Stimulated activated CD8-positive, alpha-beta memory T cell treated with anti-CD3 and anti-CD28 coated beads, Interleukin-4, amount 100 ng/mL, for 1 hour (primary cell): ENCODE results near the gene LIX1L.
"Not testable (repeated sequence)": the region's sequence is repeated elsewhere in the genome, so short reads cannot be mapped to it uniquely, and the experiment has no call there.

Source experiments
- DNase-seq, 2 donors: peaks; one replicate each; pipeline ENCODE4 v3.0.0-alpha.2; 2020; ENCODE audit warnings: low read depth in 2 of 2, low spot score in 1 of 2

LIX1L gene

DNA sequence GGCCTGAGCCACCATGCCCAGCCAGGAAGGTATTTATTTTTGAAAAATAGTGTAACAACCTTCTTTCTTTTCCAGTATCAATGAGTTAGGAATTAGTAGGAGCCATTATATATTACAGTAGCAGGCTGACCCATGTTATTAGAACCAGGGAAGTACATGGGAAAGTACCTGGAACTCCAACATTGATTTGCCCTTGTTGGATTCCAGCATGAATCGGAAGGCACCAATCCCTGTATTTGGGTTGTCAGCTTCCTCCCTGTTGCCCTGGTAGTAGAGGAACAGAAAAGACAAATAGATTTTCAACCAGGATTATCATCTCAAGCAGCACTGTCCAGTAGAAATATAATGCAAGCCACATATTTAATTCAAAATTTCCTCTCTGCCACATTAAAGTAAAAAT is 20.4 kb downstream of the LIX1L start:
- DNase-seq = no peak

DNA sequence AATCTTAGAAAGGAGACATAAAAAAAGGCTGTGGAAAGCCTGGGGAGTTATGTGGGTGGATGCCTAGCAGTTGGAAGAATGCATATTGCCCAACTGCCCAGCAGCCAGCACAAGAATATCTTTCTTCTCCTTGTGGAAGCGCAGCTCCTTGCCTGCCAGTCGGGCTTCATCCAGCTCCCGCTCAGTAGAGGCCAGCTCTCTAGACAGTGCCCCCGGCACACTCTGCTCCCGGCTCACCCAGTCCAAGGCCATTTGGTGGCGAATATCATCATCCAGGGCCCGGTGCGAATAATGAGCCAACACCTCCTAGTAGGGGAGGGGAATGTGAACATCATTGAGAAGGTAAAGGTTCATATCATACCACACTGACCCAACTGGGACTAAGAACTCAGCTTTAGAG is 21.6 kb downstream of the LIX1L start:
- no peak for DNase-seq

DNA sequence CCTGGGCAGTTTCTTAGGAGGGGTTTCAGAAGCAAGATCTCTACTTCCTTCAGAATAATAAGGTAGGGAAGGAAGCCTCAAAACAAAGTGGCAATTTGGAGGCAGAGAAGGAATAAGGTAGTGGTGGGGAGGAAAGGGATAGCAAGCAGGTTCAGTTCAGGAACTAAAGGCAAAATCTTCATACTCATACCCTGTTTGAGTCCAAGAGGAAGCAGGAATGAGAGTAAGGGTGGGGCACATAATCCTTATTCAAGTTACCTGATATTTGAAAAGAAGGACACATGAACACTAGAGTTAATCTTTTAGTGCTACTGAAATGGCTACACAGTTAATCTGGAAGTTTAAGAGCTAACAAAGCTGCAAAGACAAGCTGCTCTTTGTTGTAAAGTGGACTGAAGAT is 22.1 kb downstream of the LIX1L start:
- no peak for DNase-seq

DNA sequence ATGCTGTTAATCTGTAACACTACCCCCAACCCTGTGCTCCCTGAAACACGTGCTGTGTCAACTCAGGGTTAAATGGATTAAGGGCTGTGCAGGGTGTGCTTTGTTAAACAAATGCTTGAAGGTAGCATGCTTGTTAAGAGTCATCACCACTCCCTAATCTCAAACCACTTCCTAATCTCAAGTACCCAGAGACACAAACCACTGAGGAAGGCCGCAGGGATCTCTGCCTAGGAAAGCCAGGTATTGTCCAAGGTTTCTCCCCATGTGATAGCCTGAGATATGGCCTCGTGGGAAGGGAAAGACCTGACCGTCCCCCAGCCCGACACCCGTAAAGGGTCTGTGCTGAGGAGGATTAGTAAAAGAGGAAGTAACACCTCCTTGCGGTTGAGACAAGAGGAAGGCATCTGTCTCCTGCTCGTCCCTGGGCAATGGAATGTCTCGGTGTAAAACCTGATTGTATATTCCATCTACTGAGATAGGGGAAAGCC is 25.3 kb downstream of the LIX1L start:
- DNase-seq = not testable (repeated sequence)

DNA sequence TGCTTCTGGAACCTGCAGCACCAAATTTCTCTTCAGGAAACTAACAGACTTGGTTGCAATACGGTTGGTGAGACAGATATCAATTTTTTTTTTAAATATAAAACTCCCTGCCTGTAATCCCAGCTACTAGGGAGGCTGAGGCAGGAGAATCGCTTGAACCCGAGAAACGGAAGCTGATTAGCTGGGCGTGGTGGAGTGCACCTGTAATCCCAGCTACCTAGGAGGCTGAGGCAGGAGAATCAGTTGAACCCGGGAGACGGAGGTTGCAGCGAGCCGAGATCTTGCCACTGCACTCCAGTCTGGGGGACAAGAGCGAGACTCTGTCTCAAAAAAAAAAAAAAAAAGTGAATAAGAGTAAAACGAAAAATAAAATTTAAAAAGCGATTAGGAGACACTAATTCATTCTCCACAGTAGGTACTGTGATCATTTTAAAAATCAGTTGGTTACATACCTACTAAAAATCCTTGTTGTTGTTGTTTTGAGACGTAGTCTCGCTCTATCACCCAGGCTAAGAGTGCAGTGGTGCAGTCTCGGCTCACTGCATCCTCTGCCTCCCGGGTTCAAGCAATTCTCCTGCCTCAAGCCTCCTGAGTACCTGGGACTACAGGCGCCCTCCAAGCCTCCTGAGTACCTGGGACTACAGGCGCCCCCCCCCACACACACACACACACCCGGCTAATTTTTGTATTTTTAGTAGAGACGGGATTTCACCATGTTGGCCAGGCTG is 29.7 kb downstream of the LIX1L start:
- no peak for DNase-seq

DNA sequence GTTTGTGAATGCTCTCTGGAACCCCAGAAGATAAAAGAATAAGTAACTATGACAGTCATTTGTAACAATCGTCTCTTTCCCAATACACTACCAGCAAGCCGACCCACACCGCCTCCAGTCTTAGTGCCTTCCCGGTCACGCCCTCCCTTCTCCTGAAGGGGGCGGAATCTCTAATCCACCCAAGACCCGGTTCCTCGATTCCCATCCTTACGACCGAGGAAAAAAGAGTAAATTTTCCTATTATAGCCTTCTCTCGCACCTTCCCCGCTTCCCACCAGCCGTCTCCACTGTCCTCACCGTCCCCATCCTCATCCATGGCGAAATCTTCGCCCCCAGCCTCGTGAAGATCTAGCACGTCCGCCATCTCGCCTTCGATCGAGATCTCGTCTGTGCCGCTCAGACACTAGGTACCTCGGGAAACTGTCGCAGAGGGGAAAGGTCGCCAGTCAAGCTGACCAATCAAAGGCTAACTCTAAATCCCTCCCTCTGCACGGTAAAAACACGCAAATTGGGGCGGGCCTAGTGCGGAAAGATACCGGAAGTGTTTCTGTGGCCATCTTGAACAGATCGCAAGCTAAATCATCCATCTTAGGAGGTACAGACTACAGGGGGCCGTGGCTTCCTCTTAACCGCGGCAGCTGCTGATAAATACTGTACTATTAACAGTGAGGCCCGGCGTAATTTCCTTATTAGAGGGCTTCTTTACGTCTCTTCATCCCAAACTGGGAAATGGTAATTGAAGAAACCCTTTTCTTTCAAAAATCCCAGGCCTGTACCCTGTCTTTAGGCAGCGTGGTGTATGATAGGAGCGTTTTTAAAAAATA is 30.5 kb downstream of the LIX1L start, which contains the start of gene RBM8A:
TSS of gene RBM8A (minus strand) at position 422 of the 824 bp plus-strand sequence. CDS start at position 364, 58 bp downstream.
- DNase-seq = peak; percentile 77 to 88

DNA sequence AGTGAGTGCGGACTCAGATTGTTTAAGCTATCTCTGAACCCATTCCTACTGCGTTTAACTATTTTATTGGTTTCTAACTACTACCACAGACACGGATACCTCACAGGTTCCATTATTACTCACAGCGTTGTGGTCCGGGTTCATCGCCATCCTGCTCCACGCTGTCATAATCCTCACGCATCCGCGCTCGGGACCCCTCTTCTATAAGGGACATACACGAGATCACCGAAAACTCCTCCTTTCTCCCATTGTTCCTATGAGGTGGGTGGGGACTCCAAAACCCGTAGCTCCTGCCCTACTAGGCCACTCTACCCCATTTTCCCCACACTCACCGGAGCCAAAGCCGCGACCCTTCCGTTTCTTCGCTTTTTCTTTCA is 31.1 kb downstream of the LIX1L start:
- no peak for DNase-seq

DNA sequence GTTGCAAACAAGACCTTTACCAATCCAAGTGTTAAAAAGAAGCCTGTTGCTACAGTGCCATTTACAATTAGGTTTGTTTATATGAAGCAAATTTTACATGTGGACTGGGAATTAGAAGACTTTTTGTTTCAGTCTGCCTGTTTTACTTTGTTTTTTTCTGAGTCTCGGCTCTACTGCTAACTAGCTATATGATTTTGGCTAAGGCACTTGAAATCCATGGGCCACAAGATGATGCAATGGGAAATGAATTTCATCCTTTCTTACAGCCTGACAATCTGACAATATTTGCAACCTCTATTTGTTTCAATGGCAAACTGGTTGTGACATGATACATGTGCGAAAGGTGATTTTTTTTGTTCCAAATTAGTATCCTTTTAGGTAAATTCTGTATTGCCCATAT is 35.6 kb downstream of the LIX1L start:
- no peak for DNase-seq

DNA sequence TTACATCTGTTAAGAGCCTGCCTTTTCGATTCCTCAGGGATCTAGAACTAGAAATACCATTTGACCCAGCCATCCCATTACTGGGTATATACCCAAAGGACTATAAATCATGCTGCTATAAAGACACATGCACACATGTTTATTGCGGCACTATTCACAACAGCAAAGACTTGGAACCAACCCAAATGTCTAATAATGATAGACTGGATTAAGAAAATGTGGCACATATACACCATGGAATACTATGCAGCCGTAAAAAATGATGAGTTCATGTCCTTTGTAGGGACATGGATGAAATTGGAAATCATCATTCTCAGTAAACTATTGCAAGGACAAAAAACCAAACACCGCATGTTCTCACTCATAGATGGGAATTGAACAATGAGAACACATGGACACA is 37.5 kb downstream of the LIX1L start:
- not testable (repeated sequence) for DNase-seq

DNA sequence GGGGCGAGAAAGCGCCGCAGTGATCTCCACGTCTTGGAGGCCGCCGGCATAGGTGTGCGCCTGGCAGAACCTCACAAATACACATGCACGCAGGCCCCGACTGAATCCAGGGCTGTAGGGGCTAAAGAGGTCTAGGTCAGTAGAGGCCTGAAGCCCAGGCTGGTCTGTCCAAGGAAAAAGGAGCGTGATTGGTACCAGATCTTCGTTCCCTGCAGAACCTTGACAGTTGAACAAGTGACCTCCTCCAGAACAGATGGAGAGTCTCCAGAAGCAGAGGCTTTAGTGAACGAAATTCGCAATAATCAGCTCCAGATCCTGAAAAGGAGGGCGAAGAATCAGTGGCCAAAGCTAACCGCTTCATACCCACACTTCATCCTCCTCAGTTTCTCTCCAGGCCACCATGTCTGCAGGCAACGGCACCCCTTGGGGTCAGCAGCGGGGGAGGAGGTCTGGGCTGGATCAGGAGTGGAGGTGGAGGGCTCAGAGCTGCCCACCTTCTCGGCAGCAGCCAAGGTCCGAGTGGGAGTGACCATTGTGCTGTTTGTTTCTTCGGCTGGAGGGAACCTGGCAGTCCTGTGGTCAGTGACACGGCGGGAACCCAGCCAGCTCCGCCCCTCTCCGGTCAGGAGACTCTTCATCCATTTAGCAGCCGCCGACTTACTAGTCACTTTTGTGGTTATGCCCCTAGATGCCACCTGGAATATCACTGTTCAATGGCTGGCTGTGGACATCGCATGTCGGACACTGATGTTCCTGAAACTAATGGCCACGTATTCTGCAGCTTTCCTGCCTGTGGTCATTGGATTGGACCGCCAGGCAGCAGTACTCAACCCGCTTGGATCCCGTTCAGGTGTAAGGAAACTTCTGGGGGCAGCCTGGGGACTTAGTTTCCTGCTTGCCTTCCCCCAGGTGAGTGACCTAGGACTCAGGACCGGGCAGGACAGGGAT is 38.6 kb downstream of the LIX1L start:
- DNase-seq = no peak

DNA sequence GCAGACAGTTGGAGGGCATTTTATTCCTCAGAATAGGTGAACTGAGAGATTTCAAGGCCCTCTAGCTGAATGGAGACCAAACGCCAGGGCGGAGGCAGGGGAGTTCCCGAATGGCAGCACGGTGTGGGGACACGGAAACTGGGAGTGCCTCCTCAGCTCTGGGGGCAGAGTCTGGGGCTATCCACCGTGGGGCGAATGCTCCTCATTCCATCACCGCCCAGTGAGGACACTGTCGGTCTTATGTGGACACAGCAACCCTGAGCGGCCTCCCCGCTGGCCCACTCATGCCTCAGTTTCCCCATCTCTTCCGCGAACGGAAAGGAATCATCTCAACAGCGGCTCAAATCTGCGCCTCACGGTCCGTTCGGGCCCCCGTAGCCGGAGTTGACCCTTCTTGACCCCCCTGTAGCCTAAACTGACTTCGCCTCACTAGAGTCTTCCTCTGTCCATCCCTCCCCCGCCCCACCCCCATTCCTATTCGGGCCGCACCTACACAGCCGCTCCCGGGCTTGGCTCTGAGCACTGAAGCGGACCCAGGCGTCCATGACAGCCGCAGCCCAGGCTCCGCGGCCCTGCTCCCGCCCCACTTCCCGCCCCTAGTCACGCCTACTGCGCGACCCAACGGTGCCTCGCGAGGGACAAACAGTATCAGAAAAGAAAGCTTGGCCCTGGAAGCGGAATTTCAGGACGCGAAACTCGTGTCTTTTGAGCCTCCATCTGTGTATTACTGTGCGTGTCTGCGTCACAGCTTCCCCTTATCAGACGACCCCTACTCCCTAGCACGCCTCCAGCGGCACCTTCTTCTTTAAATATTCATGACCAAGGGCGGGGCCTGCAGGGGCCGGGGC is 39.4 kb downstream of the LIX1L start, which contains the start of gene PEX11B:
TSS of gene PEX11B (minus strand) at position 574 of the 848 bp plus-strand sequence. CDS start at position 545, 29 bp downstream.
- DNase-seq = peak; percentile 87

DNA sequence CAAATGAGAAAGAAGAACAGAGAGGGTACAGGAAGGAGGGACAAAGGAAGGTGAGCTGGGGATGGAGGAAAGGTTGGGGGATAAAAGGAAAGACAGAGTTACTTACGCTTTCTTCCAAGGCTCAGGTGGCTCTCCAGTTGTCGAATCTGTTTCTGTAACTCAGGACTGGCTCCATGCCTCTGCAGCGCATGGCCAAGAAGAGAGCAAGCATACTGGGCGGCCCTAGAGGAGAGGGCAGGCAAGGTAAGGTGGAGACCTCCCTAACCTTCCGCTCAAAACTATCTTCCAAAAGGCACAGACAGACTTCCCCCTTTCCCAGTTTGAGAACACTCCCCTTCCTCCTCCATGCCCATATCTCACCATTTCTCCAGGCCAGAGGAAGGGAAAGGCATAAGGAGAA is 40.2 kb downstream of the LIX1L start:
- DNase-seq = no peak

DNA sequence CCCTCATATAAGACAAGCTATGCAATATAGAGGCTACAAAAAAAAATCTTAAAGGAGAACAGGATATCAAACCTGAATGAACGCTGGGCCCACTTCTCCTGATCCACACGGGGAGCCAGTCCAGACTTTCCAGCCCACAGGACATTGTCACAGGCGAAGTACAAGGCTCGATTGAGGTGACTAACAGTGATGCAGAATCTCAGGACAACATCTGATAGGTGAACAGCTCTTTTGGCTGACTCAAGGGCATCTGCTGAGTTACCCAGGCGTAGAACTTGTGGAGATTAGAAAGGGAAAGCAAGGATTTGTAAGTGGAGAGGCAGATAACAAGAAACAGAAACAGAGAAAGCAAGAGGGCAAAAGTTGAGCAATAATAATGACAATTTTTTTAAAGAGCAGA is 41.1 kb downstream of the LIX1L start:
- DNase-seq = no peak

DNA sequence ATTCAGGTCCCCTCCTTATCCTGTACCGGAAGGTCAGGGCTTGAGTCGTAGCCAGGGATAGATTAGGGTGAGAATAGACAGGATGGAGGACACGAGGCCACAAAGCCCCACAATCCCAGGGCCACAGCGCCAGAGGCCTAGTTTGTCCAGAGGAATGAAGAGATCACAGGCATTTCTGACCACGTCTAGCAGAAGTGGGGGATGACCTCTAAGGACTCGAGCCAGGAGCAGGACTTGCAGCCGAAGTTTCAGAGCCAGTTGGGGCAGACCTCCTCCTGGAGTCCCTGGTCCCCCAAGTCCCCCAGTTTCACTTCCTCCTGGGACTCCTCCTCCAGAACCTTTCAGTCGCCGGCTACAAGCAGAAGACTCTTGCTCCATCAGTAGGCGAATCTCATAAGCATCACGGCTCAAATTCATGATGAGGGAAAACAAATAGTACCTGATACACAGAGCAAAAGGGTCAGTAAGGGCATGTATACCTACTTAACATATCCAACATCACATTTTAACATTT is 45.6 kb downstream of the LIX1L start:
- no peak for DNase-seq

DNA sequence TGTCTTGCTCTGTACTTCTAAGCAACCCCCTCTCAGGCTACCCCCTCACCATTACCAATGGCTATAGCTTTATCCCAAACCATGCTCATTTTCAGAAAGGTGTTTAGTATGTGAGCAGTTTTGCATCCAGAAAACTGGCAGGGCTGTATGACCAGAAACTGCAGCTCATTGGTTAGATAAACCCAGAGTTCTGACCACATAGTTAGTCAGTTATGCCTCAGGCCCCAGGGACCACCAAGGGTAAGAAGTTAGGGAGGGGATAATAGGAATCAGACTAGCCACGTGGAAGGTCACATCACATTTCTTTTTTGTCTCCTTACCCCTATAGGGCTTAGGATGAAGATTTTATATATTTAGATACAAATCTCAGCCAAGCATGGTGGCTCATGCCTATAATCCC is 49.2 kb downstream of the LIX1L start:
- no peak for DNase-seq

DNA sequence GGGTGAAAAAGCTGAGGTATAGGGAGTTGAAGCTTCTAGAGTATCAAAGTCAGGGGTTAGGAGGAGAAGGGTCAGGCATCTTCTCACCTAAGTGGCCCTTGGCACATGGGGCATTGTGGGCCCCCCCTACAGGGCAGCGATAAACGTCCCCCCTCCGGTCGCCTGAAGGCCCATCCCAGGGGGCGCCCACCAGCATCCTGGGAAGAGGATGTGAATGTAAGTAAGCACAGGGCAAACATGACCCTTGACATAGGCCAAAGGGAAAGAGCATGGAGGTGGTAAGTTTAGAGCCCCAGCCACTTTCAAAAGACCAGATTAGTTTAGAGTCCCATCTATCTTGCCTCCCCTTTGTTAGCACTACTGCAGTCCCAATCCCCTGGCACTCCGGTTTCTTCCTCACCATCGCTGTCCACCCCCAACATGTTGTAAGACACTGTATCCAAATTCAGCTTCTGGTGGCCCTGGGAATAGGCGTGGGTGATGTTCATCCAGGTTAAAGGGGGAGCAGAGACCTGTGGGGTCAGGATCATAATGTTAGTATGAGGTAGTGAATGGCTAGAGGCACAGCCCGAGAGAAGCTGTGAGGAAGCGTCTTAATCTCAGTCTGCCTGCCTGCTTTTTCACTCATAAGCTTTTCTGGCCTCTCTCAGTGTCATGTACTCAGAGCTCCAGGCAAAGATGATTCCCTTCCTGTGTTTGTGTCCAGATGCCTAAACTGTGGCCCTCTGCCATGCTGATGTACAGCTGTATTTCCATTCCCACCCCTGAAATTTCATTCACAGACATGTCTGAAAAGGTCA is 50.7 kb downstream of the LIX1L start:
- DNase-seq = no peak

DNA sequence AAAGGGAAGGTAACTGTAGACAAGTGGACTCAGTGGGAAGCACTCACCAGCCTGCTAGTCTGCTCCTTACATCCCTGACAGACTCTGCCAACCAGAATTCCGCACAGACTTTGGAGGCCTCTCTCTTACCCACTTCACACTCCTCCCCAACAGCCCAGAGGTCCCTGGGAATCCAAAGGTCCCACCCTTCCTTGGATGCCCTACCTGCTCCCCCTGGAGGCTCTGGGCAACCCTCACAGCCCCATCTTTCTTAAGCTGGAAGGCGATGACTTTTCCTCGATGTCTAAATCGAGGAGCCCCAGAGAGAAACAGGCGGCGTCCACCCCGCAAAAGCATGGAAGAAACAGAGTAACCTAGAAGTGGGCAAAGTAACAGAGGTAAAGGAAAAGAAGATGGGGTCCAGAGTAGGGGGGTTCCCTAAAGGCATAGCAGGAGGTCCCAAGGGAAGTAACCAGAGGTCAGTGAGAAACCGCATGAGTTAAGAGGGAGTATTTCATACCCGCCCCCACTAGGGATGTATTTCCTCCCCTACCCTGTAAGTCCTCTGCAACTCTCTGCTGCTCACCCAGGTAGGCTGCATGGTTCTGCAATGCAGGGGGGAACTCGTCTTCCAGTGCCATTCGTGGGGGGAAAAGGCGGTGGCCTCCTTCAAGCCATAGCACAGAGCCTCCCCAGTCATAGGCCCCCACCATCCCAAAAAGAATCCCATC is 56.4 kb downstream of the LIX1L start:
- no peak for DNase-seq

DNA sequence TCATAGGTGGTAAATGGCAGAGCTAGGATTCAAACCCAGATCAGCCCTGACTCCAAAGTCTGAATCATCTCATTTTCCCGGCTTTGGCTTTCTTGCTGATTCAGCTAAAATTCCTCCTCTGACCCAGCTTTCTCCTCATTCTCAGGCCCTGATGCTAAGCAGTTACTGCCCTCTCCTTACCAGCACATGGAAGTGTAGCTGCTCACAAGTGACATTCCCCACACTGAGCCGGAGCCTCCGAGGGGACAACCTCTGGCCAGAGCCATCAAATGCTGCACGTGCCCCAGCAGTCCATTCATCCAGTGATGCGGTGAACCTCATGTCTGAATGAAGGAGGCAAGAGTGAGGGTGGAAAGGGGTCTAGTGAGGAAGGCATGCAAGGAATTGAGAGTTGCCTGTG is 59.1 kb downstream of the LIX1L start:
- DNase-seq = no peak

DNA sequence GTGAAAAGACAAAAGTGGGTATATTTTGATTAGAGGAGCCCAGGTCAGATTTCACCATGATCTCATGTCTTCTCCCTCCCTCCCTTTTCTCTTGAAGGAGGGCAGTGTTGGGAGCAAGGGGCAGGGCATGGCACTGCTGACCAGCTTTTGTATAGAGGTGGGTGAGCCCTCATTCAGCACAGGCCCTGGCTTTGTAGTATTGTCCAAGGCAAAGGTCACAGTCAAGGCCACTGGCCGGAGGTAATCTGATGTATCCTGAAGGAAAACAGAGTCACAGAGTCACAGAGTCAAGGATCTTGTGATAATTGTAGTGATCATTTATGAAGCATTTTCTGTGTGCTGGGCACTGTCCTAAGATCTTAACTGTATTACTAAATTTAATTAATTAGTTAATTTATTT is 59.8 kb downstream of the LIX1L start:
- no peak for DNase-seq
